Mesothelial cell of epicardium (in vitro differentiated cells): ENCODE measurements around the gene SPINK13. TPM values are rescaled to one million over a fixed set of nuclear protein-coding genes. Genes with fewer than 3 reads are reported as not detected.
"Not testable (repeated sequence)": the region's sequence is repeated elsewhere in the genome, so short reads cannot be mapped to it uniquely, and the experiment has no call there.

Experiments used
- DNase-seq, 2 experiments: peaks; one replicate each; pipeline ENCODE4 v3.0.0; 2021; ENCODE audit warnings: low spot score in 2 of 2; ENCODE audit not compliant: unreplicated experiment in 2 of 2
- H3K27ac Mint-ChIP-seq: 2 replicates; pipeline ENCODE4 v1.8.0; 2021; ENCODE audit warnings: mixed read lengths
- H3K27me3 Mint-ChIP-seq: 2 replicates; pipeline ENCODE4 v1.8.0; 2021; ENCODE audit warnings: low read depth, mixed read lengths
- H3K36me3 Mint-ChIP-seq: 2 replicates; pipeline ENCODE4 v1.8.0; 2021; ENCODE audit warnings: mixed read lengths
- H3K4me1 Mint-ChIP-seq: 2 replicates; pipeline ENCODE4 v1.8.0; 2021; ENCODE audit warnings: mixed read lengths
- H3K4me3 Mint-ChIP-seq: 2 replicates; pipeline ENCODE4 v1.8.0; 2021; ENCODE audit warnings: mild to moderate bottlenecking, moderate library complexity, mixed read lengths
- H3K9me3 Mint-ChIP-seq: 2 replicates; pipeline ENCODE4 v1.8.0; 2021; ENCODE audit warnings: mixed read lengths
- total RNA-seq: library from RNA; stranded (reverse); gene quantifications from 3 replicates; pipeline ENCODE4 v1.2.1, GENCODE V29; 2021
- TF ChIP-seq, protein P1 (sequence below): fragments of 200-600 bp; sonication (generic); IDR thresholded peaks from one replicate; pipeline ENCODE4 v1.5.0; 2021; ENCODE audit warnings: antibody characterized with exemption; ENCODE audit not compliant: unreplicated experiment

Gene SPINK13
- total RNA-seq, 1 donor from 2014 or later: not detected

DNA sequence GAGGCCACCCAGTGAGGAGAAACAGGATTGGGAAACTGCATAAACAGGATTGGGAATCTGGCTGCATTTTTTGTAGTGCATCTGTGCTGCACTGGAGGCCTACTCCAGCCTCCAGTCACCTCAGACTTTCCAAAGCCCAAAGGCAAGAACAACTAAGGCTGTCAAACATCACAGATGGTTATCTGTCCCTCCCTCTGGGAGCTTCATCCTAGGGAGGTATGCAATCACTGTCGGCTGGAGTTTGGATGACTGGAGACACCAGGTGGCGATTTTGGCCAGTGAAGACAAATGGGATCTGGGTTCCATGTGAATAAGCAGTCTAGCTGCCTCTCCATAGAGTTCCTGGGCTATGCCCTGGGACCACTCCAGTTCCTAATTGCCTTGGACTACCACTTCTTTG is 9.3 kb upstream of the SPINK13 start:
- TF ChIP-seq, protein P1, sequence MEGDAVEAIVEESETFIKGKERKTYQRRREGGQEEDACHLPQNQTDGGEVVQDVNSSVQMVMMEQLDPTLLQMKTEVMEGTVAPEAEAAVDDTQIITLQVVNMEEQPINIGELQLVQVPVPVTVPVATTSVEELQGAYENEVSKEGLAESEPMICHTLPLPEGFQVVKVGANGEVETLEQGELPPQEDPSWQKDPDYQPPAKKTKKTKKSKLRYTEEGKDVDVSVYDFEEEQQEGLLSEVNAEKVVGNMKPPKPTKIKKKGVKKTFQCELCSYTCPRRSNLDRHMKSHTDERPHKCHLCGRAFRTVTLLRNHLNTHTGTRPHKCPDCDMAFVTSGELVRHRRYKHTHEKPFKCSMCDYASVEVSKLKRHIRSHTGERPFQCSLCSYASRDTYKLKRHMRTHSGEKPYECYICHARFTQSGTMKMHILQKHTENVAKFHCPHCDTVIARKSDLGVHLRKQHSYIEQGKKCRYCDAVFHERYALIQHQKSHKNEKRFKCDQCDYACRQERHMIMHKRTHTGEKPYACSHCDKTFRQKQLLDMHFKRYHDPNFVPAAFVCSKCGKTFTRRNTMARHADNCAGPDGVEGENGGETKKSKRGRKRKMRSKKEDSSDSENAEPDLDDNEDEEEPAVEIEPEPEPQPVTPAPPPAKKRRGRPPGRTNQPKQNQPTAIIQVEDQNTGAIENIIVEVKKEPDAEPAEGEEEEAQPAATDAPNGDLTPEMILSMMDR: no peak
- H3K4me3 Mint-ChIP-seq: no peak overlapping the region
- H3K9me3 Mint-ChIP-seq: peaks cover 40% of the 10 kb centered on the region
- H3K4me1 Mint-ChIP-seq: no peaks in the 10 kb centered on the region
- H3K36me3 Mint-ChIP-seq: peaks cover 4% of the 10 kb centered on the region
- no peaks in the 10 kb centered on the region for H3K27me3 Mint-ChIP-seq
- no peak overlapping the region for H3K27ac Mint-ChIP-seq
- no peak for DNase-seq

DNA sequence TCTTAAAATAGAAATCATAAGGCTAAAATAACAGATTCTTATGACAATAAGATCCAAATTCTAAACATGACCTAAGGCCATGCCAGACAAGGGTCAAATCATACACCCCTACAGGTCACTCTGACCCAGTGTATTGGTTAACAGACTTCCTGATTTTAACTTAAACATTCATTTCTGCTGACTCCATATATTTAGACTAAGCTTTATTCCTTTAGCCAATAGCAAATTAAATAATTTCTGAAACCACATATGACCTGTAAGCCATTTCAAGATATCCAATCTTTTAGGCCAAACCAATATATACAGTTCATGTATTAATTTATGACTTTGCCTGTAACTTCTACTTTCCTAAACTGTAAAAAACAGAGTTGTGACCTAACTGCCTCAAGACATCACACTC is 7.4 kb upstream of the SPINK13 start:
- H3K4me3 Mint-ChIP-seq: no peak overlapping the region
- no peaks in the 10 kb centered on the region for H3K4me1 Mint-ChIP-seq
- no peak for DNase-seq
- peaks cover 37% of the 10 kb centered on the region for H3K9me3 Mint-ChIP-seq
- no peaks in the 10 kb centered on the region for H3K27me3 Mint-ChIP-seq
- peaks cover 4% of the 10 kb centered on the region for H3K36me3 Mint-ChIP-seq
- TF ChIP-seq, protein P1: no peak
- H3K27ac Mint-ChIP-seq: no peak overlapping the region

DNA sequence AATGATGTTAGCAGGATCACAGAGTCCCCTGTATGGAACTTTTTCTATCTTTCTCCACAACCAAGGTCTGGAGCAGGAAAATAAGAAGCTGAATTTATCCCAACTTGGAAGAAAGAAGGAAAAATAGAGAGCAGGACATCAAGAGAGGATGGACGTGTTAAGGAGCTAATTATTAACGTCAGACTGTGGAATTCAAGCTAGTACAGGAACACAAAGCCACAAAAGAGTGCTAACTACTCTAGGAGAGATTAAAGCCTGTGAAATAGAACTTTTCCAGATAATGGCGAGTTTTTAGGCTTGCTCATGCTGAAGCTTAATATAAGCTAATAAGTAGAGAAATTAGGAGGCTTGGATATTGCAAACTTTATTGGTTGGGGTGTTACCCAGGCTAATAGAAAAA is 632 bp upstream of the SPINK13 start:
- no peaks in the 10 kb centered on the region for H3K27me3 Mint-ChIP-seq
- H3K4me3 Mint-ChIP-seq: no peak overlapping the region
- no peaks in the 10 kb centered on the region for H3K4me1 Mint-ChIP-seq
- TF ChIP-seq, protein P1: no peak
- H3K9me3 Mint-ChIP-seq: peaks cover 13% of the 10 kb centered on the region
- H3K27ac Mint-ChIP-seq: no peak overlapping the region
- DNase-seq: no peak
- H3K36me3 Mint-ChIP-seq: no peaks in the 10 kb centered on the region

DNA sequence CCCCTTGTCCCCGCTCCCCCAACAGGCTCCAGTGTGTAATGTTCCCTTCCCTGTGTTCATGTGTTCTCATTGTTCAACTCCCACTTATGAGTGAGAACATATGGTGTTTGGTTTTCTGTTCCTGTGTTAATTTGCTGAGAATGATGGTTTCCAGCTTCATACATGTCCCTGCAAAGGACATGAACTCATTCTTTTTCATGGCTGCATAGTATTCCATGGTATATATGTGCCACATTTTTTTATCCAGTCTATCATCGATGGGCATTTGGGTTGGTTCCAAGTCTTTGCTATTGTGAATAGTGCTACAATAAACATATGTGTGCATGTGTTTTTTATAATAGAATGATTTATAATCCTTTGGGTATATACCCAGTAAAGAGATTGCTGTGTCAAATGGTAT is 6.5 kb downstream of the SPINK13 start:
- DNase-seq, H3K27me3 Mint-ChIP-seq, H3K4me1 Mint-ChIP-seq, H3K4me3 Mint-ChIP-seq, H3K27ac Mint-ChIP-seq, H3K36me3 Mint-ChIP-seq: not testable (repeated sequence)
- peaks cover 32% of the 10 kb centered on the region for H3K9me3 Mint-ChIP-seq

DNA sequence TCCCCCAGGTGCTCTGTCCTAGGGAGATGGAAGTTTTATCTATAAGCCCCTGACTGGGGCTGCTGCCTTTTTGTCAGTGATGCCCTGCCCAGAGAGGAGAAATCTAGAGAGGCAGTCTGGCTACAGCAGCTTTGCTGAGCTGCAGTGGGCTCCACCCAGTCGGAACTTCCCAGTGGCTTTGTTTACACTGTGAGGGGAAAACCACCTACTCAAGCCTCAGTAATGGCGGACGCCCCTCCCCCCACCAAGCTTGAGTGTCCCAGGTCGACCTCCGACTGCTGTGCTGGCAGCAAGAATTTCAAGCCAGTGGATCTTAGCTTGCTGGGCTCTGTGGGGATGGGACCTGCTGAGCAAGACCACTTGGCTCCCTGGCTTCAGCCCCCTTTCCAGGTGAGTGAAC is 12.3 kb downstream of the SPINK13 start:
- not testable (repeated sequence) for H3K36me3 Mint-ChIP-seq, H3K4me3 Mint-ChIP-seq, H3K27ac Mint-ChIP-seq, H3K4me1 Mint-ChIP-seq, DNase-seq
- H3K27me3 Mint-ChIP-seq: peaks cover 23% of the 10 kb centered on the region
- H3K9me3 Mint-ChIP-seq: peaks cover 31% of the 10 kb centered on the region

DNA sequence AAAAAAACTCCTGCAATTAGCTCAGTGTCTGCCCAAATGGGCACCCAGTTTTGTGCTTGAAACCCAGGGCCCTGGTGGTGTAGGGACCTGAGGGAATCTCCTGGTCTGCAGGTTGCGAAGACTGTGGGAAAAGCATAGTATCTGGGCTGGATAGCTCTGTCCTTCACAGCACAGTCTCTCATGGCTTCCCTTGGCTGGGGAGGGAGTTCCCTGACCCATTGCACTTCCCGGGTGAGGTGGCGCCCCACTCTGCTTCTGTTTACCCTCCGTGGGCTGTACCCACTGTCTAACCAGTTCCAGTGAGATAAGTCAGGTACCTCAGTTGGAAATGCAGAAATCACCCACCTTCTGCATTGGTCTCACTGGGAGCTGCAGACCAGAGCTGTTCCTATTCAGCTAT is 12.7 kb downstream of the SPINK13 start:
- peaks cover 23% of the 10 kb centered on the region for H3K27me3 Mint-ChIP-seq
- DNase-seq, H3K4me3 Mint-ChIP-seq, H3K4me1 Mint-ChIP-seq, H3K36me3 Mint-ChIP-seq, H3K27ac Mint-ChIP-seq: not testable (repeated sequence)
- peaks cover 27% of the 10 kb centered on the region for H3K9me3 Mint-ChIP-seq

DNA sequence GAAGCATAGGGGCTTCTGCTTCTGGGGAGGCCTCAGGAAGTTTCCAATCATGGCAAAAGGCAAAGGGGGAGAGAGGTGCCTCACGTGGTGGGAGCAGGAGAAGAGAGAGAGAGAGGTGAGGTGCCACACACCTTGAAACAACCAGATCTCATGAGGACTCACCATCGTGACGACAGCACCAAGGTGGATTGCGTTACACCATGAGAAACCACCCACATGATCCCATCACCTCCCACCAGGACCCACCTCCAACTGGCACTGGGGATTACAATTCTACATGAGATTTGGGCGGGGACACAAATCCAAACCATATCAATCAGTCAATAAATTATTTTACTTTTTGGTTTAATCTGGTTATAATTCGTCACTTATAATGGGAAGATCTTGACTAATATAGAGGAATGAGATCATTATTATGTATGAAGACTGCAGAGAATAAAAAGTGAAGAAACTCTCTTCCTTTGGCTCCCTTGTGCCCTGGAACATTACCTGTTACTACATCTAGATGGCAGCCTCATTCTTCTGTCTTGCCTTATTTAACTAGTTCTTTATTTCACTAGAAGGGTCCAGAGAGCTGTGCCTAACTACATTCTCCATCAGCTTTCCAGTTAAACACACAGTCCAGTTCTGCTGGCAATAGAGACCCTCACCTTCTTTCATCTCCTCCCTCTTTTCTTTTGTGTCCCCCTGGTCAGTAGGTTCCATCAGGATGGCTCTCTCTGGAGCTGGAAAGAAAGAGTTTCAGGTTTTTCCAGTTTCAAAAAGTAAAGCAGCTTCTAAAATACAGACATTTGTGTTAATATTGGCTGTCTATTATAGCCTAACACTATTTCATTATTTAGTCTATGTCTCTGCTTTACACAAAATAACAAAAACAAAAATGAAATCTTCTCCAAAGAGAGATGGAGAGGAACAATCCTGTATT is 21.9 kb downstream of the SPINK13 start:
- DNase-seq: no peak
- Mint-ChIP-seq H3K9me3 (no peaks in the 10 kb centered on the region), H3K36me3 (no peaks in the 10 kb centered on the region), H3K27ac (no peak overlapping the region), H3K4me3 (no peak overlapping the region), H3K27me3 (peaks cover 6% of the 10 kb centered on the region), H3K4me1 (peaks cover 4% of the 10 kb centered on the region)
- TF ChIP-seq, protein P1: no peak
